Fibroblast of lung (primary cell): ENCODE measurements around the gene PCLO. TPM values are rescaled to one million over a fixed set of nuclear protein-coding genes. Genes with fewer than 3 reads are reported as not detected.

ENCODE experiments used
- DNase-seq, 2 donors: peaks; one replicate each; pipeline versions ENCODE4 v3.0.0 to v3.0.0-alpha.2; 2010; ENCODE audit warnings: low read depth in 2 of 2
- H2AFZ ChIP-seq: 2 replicates; pipeline ENCODE4 v1.5.1; 2012; ENCODE audit warnings: low read length, control low read depth, inconsistent platforms
- H3K27ac ChIP-seq: 2 replicates; pipeline ENCODE4 v1.5.1; 2011; ENCODE audit warnings: low read length, control low read depth; ENCODE audit not compliant: insufficient read depth
- H3K27me3 ChIP-seq: 2 replicates; pipeline ENCODE4 v1.5.1; 2011; ENCODE audit warnings: mild to moderate bottlenecking, low read length; ENCODE audit not compliant: control insufficient read depth, insufficient read depth
- H3K36me3 ChIP-seq: 2 replicates; pipeline ENCODE4 v1.5.1; 2011; ENCODE audit warnings: low read length; ENCODE audit not compliant: control insufficient read depth, insufficient read depth
- H3K4me1 ChIP-seq: 2 replicates; pipeline ENCODE4 v1.5.1; 2011; ENCODE audit warnings: low read length; ENCODE audit not compliant: control insufficient read depth, insufficient read depth; ENCODE audit errors: extremely low read depth
- H3K4me2 ChIP-seq: 2 replicates; pipeline ENCODE4 v1.5.1; 2011; ENCODE audit warnings: low read length, control low read depth; ENCODE audit not compliant: insufficient read depth; ENCODE audit errors: extremely low read depth
- H3K4me3 ChIP-seq, 4 experiments: fragments of 200-600 bp in 1 of 4; sonication (generic) in 1 of 4; replicated peaks in 1 of 4; 2 replicates each; pipeline ENCODE4 v1.5.1; 2011 to 2016; ENCODE audit warnings: low read length in 4 of 4, low read depth in 3 of 4, mild to moderate bottlenecking in 3 of 4, control low read depth in 2 of 4, inconsistent platforms in 1 of 4, mixed read lengths in 1 of 4; ENCODE audit not compliant: insufficient read depth in 1 of 4; ENCODE audit errors: control extremely low read depth in 1 of 4
- H3K79me2 ChIP-seq: 2 replicates; pipeline ENCODE4 v1.5.1; 2012; ENCODE audit warnings: mild to moderate bottlenecking, low read length, inconsistent platforms; ENCODE audit not compliant: control insufficient read depth, insufficient read depth
- H3K9ac ChIP-seq: 2 replicates; pipeline ENCODE4 v1.5.1; 2011; ENCODE audit warnings: mild to moderate bottlenecking, low read length, control low read depth; ENCODE audit not compliant: insufficient read depth
- H3K9me3 ChIP-seq: 2 replicates; pipeline ENCODE4 v1.5.1; 2012; ENCODE audit warnings: low read depth, low read length; ENCODE audit not compliant: control insufficient read depth, insufficient read depth
- H4K20me1 ChIP-seq: 2 replicates; pipeline ENCODE4 v1.5.1; 2011; ENCODE audit warnings: low read length; ENCODE audit not compliant: control insufficient read depth, insufficient read depth; ENCODE audit errors: extremely low read depth
- CTCF ChIP-seq, 2 donors: IDR thresholded peaks in 1 of 2; conservative IDR thresholded peaks in 1 of 2; 1 replicate in 1 of 2; 2 replicates in 1 of 2; pipeline ENCODE4 v1.5.1; 2011 to 2012; ENCODE audit warnings: low read length in 2 of 2, control low read depth in 1 of 2, inconsistent platforms in 1 of 2, low read depth in 1 of 2, mild to moderate bottlenecking in 1 of 2
- EZH2 ChIP-seq: IDR thresholded peaks from 2 replicates; pipeline ENCODE4 v1.5.1; 2012; ENCODE audit warnings: low read length, control low read depth, mild to moderate bottlenecking; ENCODE audit errors: missing control alignments
- polyA plus RNA-seq, 2 donors: library from polyadenylated mRNA; depleted of rRNA in 1 of 2; stranded (reverse) in 1 of 2; unstranded in 1 of 2; fragments of >200 nt; gene quantifications; 2 replicates each; pipeline ENCODE4 v1.2.1, GENCODE V29; 2011 to 2012; ENCODE audit warnings: missing spikeins in 1 of 2
- total RNA-seq: library from RNA; depleted of rRNA; stranded (reverse); fragments of >200 nt; gene quantifications from 2 replicates; pipeline ENCODE4 v1.2.1, GENCODE V29; 2014

PCLO gene
- total and polyA plus RNA-seq, 2 donors (not counting 1 experiment from before 2014, with no cell fraction given): 0.03 to 0.17 TPM

GRCh38 chr7:83020161-83020560 is 142.5 kb downstream of the PCLO start:
- Histone ChIP-seq H4K20me1 (no peaks in the 10 kb centered on the region), H3K36me3 (no peaks in the 10 kb centered on the region), H3K4me3 (no peak overlapping the region), H3K27ac (no peak overlapping the region), H3K27me3 (no peaks in the 10 kb centered on the region), H3K4me1 (no peaks in the 10 kb centered on the region), H2AFZ (no peak overlapping the region), H3K9ac (no peak overlapping the region), H3K9me3 (no peaks in the 10 kb centered on the region), H3K79me2 (no peaks in the 10 kb centered on the region), H3K4me2 (no peak overlapping the region)
- TF ChIP-seq CTCF (conservative IDR thresholded peaks at IDR 0.05 in 1 of 2, IDR thresholded peaks at IDR 0.05 in 1 of 2; ENCODE audit: low read depth in 1 of 2, low read length in 2 of 2) (no peak), EZH2 (no peak)
- DNase-seq: no peak

GRCh38 chr7:83015916-83016315 is 146.8 kb downstream of the PCLO start:
- no peaks in the 10 kb centered on the region for H4K20me1 ChIP-seq
- no peak overlapping the region for H3K4me2 ChIP-seq
- H3K9ac ChIP-seq: no peak overlapping the region
- no peak overlapping the region for H3K27ac ChIP-seq
- H3K79me2 ChIP-seq: no peaks in the 10 kb centered on the region
- H3K36me3 ChIP-seq: no peaks in the 10 kb centered on the region
- DNase-seq: no peak
- H3K4me1 ChIP-seq: no peaks in the 10 kb centered on the region
- no peaks in the 10 kb centered on the region for H3K27me3 ChIP-seq
- TF ChIP-seq CTCF (conservative IDR thresholded peaks at IDR 0.05 in 1 of 2, IDR thresholded peaks at IDR 0.05 in 1 of 2; ENCODE audit: low read depth in 1 of 2, low read length in 2 of 2): no peak
- H2AFZ ChIP-seq: no peak overlapping the region
- no peaks in the 10 kb centered on the region for H3K9me3 ChIP-seq
- H3K4me3 ChIP-seq: no peak overlapping the region

- no peak overlapping the region for H3K27ac ChIP-seq
- no peaks in the 10 kb centered on the region for H3K79me2 ChIP-seq
- H3K36me3 ChIP-seq: no peaks in the 10 kb centered on the region
- H4K20me1 ChIP-seq: no peaks in the 10 kb centered on the region
- H3K4me1 ChIP-seq: no peaks in the 10 kb centered on the region
- TF ChIP-seq EZH2 (no peak), CTCF (conservative IDR thresholded peaks at IDR 0.05 in 1 of 2, IDR thresholded peaks at IDR 0.05 in 1 of 2; ENCODE audit: low read depth in 1 of 2, low read length in 2 of 2) (no peak)
- no peak overlapping the region for H3K9ac ChIP-seq
- H2AFZ ChIP-seq: no peak overlapping the region
- no peak overlapping the region for H3K4me3 ChIP-seq
- no peak for DNase-seq
- no peaks in the 10 kb centered on the region for H3K27me3 ChIP-seq
- H3K9me3 ChIP-seq: no peaks in the 10 kb centered on the region
- no peak overlapping the region for H3K4me2 ChIP-seq
These were observed 148.1 kb downstream of the PCLO start for GRCh38 chr7:83014546-83014945.
